Ecto neural progenitor cell (in vitro differentiated cells): ENCODE results near the gene MAN2B1.
"Not testable (repeated sequence)": the region's sequence is repeated elsewhere in the genome, so short reads cannot be mapped to it uniquely, and the experiment has no call there.

Experiments
- DNase-seq: peaks from one replicate; pipeline ENCODE4 v3.0.0-alpha.2; 2018; ENCODE audit warnings: low spot score

MAN2B1 gene

GRCh38 chr19:12657966-12658365, 8.6 kb downstream of the MAN2B1 start:
- no peak for DNase-seq

GRCh38 chr19:12656899-12657571, 9.5 kb downstream of the MAN2B1 start:
- DNase-seq: no peak

DNA sequence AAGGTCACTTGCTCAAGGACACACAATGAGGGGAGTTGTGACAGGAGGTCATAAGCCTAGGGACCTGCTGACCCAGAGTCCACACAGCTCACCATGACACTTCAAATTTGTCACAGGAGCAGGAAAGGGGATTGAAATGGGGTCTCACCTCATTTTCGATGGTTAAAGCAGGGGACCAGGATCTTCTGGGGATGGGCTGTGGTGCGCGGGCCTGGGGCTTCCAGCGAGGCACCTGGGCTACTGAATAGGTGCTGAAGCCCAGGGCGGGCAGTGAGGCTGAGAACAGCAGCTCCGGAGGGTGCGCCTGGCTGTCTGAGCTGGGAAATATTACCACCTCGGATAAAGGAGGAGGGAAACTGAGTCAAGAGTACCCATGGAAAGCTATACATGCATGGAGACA, 11.0 kb downstream of the MAN2B1 start:
- DNase-seq: no peak

GRCh38 chr19:12652219-12652618, 14.3 kb downstream of the MAN2B1 start:
- DNase-seq: no peak

DNA sequence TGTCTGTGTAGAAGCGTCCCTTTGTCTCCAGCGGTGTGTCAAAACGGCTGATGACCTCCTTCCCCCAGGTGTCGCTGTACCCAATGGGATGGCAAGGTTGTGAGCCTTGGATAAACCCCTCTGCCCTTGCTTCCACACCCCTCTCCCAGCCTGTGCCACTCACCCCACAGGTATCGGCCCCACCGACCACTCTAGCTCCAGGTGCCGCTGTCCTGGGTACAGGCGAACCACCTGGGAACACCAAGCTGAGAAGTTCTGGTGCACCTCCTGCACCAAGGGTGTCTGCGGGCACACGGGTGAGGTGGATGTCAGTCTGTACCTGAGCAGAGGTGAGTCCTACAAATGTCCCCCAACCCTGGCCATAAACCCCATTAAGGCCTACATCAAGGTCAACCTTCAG, 16.6 kb downstream of the MAN2B1 start:
- no peak for DNase-seq

- DNase-seq: no peak
These were observed 18.5 kb downstream of the MAN2B1 start for GRCh38 chr19:12648088-12648487.

GRCh38 chr19:12647490-12648071, 19.0 kb downstream of the MAN2B1 start:
- peak; percentile 79 for DNase-seq

GRCh38 chr19:12647047-12647446, 19.5 kb downstream of the MAN2B1 start:
- DNase-seq: no peak

DNA sequence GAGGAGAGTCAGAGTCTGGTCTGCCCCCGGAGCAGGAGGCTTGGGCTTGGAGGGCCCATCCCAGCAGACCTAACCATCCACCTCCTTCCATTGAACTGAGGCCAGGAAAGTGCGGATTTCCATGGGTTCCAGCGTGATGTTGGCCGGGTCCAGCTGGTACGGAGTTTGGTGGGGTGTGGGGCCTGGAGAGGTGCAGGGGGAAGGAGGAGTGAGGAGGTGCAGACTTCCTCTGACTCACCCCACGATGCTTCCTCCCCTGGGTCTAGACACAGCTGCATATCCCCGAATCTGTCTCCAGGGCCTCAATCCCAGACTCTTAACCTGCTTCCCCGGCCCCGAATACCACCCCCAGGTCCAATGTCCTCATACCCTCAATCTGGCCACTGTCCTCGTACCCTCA, 20.0 kb downstream of the MAN2B1 start:
- DNase-seq: no peak

DNA sequence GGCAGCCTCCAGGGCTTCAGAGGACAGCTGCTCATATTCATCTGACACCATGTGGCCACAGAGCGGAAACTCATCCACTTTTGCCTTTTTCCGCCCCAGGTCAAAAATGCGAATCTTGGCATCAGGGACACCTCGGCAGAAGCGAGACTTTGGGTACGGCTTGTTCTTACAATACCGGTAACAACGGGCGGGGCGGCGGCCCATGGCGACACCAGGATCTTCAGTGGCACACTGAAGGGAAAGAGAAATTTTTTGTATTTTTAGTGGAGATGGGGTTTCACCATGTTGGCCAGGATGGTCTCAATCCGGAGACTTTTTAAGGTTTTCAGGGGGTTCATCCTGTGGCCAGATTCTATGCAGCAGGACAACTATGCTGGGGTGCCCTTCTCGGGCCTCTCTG, 22.8 kb downstream of the MAN2B1 start:
- not testable (repeated sequence) for DNase-seq

GRCh38 chr19:12642506-12642905, 24.0 kb downstream of the MAN2B1 start:
- DNase-seq: no peak

GRCh38 chr19:12641456-12641855, 25.1 kb downstream of the MAN2B1 start:
- no peak for DNase-seq

- DNase-seq: peak; percentile 85
These were observed 26.5 kb downstream of the MAN2B1 start for GRCh38 chr19:12639901-12640613.

- no peak for DNase-seq
These were observed 27.8 kb downstream of the MAN2B1 start for GRCh38 chr19:12638611-12639182.

DNA sequence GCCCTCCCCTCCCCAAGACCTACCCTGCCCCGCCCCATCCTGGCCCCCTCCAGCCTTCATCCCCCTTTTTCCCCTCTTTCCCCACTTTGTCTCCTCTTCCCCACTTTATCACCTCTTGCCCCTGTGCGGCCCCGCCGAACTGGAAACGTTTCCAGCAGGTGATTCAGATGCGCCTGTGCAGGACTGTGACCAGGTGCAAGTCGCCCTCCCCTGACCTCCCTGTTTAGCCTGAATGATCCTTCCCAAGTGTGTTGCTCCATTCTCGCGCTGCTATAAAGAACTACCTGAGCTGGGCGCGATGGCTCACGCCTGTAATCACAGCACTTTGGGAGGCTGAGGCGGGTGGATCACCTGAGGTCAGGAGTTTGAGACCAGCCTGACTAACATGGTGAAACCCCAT, 29.9 kb downstream of the MAN2B1 start:
- DNase-seq: no peak

GRCh38 chr19:12629215-12629614, 37.3 kb downstream of the MAN2B1 start:
- DNase-seq: no peak

GRCh38 chr19:12628040-12629022, 38.2 kb downstream of the MAN2B1 start:
- no peak for DNase-seq

DNA sequence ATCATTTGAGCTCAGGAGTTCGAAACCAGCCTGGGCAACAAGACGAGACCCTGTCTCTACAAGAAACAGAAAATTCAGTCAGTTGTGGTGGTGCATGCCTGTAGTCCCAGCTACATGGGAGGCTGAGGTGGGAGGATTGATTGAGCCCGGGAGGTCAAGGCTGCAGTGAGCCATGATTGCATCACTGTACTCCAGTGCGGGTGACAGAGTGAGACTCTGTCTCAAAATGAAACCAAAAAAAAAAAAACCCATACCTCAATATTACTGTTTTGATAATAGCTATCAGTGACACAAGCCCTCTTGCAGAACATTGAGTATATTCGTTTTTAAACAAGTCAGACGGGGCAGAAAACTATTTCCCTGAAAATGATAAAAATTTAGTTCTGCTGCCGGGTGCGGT, 39.6 kb downstream of the MAN2B1 start:
- no peak for DNase-seq

- no peak for DNase-seq
These were observed 43.0 kb downstream of the MAN2B1 start for GRCh38 chr19:12623361-12624031.

DNA sequence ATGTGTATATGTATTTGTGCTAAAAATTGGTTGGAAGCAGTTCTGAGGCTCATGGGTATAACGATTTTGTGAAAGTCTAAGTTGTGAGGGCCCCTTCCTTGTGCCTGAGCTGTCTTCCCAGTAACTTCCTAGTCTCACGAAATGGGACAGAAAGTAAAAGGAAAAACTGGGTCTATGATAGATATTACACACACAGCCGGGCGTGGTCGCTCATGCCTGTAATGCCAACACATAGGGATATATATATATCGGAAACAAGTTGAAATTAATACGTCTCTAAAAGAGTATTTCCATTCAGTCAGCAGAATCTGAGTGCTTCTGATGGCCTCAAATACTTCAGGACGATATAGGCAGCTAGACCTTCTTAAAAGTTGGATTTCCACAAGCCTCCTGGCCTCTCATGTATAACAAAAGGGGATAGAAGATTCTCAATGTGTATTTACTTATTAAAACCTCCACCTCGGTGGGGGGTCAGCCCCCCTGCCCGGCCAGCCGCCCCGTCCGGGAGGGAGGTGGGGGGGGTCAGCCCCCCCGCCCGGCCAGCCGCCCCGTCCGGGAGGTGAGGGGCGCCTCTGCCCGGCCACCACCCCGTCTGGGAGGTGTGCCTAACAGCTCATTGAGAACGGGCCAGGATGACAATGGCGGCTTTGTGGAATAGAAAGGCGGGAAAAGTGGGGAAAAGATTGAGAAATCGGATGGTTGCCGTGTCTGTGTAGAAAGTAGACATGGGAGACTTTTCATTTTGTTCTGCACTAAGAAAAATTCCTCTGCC, 45.1 kb downstream of the MAN2B1 start:
- DNase-seq: not testable (repeated sequence)

- DNase-seq: no peak
These were observed 48.9 kb downstream of the MAN2B1 start for GRCh38 chr19:12617646-12618045.
